Measurements from ENCODE around the gene LARP6. TPM values are rescaled to one million over a fixed set of nuclear protein-coding genes. Genes with fewer than 3 reads are reported as not detected.

Gene LARP6
- polyA plus RNA-seq, 1 donor (not counting 4 experiments of a cell fraction or from before 2014, with no cell fraction given) = 66.1 TPM

- DNase-seq (ENCODE audit: low read depth, low spot score) (no peak), FAIRE-seq (no peak)
- peaks cover 32% of the 10 kb centered on the region for H3K4me1 ChIP-seq (ENCODE audit: control insufficient read depth, extremely low read depth, insufficient read depth, low read length)
- no peak overlapping the region for H3K27ac ChIP-seq (ENCODE audit: control insufficient read depth, insufficient read depth, low read length)
- no peaks in the 10 kb centered on the region for H3K79me2 ChIP-seq (ENCODE audit: control insufficient read depth, insufficient read depth, low read length)
- H3K9me3 ChIP-seq (ENCODE audit: control insufficient read depth, low read depth, low read length) = no peaks in the 10 kb centered on the region
- H3K4me2 ChIP-seq (ENCODE audit: control insufficient read depth, extremely low read depth, insufficient read depth, low read depth, low read length) = no peak overlapping the region
- no peaks in the 10 kb centered on the region for H3K36me3 ChIP-seq (ENCODE audit: control insufficient read depth in 2 of 2, extremely low read depth in 1 of 2, insufficient read depth in 2 of 2, low read length in 2 of 2)
- no peak overlapping the region for H3K4me3 ChIP-seq (ENCODE audit: control insufficient read depth in 2 of 3, extremely low read depth in 1 of 3, insufficient read depth in 2 of 3, low read depth in 1 of 3, low read length in 3 of 3)
- no peak overlapping the region for H2AFZ ChIP-seq (ENCODE audit: control insufficient read depth, low read length)
- dilution Hi-C loops (cut with MboI; ENCODE audit: extremely low pct_ligation_motif_present, low sequenced_read_pairs) = no loop called here
- H3K9ac ChIP-seq (ENCODE audit: control insufficient read depth, extremely low read depth, insufficient read depth, low read length) = no peak overlapping the region
- no peaks in the 10 kb centered on the region for H4K20me1 ChIP-seq (ENCODE audit: control insufficient read depth, extremely low read depth, insufficient read depth, low read length)
- H3K27me3 ChIP-seq (ENCODE audit: control insufficient read depth, extremely low read depth, insufficient read depth, low read length) = no peaks in the 10 kb centered on the region
- H3K9me1 ChIP-seq (ENCODE audit: control insufficient read depth, extremely low read depth, insufficient read depth, low read length) = no peaks in the 10 kb centered on the region
- TF ChIP-seq CTCF (optimal IDR thresholded peaks at IDR 0.05 in 1 of 3, IDR thresholded peaks at IDR 0.05 in 1 of 3, conservative IDR thresholded peaks at IDR 0.05 in 1 of 3; ENCODE audit: extremely low read depth in 1 of 3, insufficient read depth in 2 of 3, low read length in 3 of 3) (no peak), EZH2 (IDR thresholded peaks at IDR 0.05; ENCODE audit: low read length) (no peak)
Observed at GRCh38 chr15:70793694-70794093, 60.3 kb downstream of the LARP6 start.

DNA sequence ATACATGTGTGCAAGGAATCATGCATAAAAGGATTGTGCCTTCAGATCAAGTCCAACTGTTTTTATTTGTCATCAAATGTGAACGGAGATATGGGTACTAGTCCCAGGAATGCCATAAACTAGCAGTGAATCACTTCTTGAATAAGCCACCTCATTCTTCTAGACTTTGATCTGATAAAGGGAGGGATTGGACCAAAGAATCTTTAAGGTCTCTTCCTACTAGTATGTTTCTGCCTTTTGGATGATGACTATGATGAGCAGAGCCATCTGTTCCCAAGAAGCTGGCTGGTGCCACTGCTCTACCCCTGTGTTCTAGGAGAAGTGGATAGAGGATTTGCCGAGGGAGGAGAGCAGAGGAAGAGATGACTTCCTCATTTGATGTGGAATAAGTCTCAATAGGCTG is 61.8 kb downstream of the LARP6 start:
- Histone ChIP-seq H3K4me2 (ENCODE audit: control insufficient read depth, extremely low read depth, insufficient read depth, low read depth, low read length) (no peak overlapping the region), H3K36me3 (ENCODE audit: control insufficient read depth in 2 of 2, extremely low read depth in 1 of 2, insufficient read depth in 2 of 2, low read length in 2 of 2) (no peaks in the 10 kb centered on the region), H3K9me3 (ENCODE audit: control insufficient read depth, low read depth, low read length) (no peaks in the 10 kb centered on the region), H3K27ac (ENCODE audit: control insufficient read depth, insufficient read depth, low read length) (no peak overlapping the region), H3K79me2 (ENCODE audit: control insufficient read depth, insufficient read depth, low read length) (no peaks in the 10 kb centered on the region), H3K4me1 (ENCODE audit: control insufficient read depth, extremely low read depth, insufficient read depth, low read length) (peaks cover 32% of the 10 kb centered on the region), H3K9ac (ENCODE audit: control insufficient read depth, extremely low read depth, insufficient read depth, low read length) (no peak overlapping the region), H3K4me3 (ENCODE audit: control insufficient read depth in 2 of 3, extremely low read depth in 1 of 3, insufficient read depth in 2 of 3, low read depth in 1 of 3, low read length in 3 of 3) (no peak overlapping the region), H4K20me1 (ENCODE audit: control insufficient read depth, extremely low read depth, insufficient read depth, low read length) (no peaks in the 10 kb centered on the region), H3K27me3 (ENCODE audit: control insufficient read depth, extremely low read depth, insufficient read depth, low read length) (no peaks in the 10 kb centered on the region), H3K9me1 (ENCODE audit: control insufficient read depth, extremely low read depth, insufficient read depth, low read length) (no peaks in the 10 kb centered on the region), H2AFZ (ENCODE audit: control insufficient read depth, low read length) (no peak overlapping the region)
- no peak for FAIRE-seq
- dilution Hi-C loops (cut with MboI; ENCODE audit: extremely low pct_ligation_motif_present, low sequenced_read_pairs) = no loop called here
- no peak for DNase-seq (ENCODE audit: low read depth, low spot score)
- TF ChIP-seq CTCF (optimal IDR thresholded peaks at IDR 0.05 in 1 of 3, IDR thresholded peaks at IDR 0.05 in 1 of 3, conservative IDR thresholded peaks at IDR 0.05 in 1 of 3; ENCODE audit: extremely low read depth in 1 of 3, insufficient read depth in 2 of 3, low read length in 3 of 3) (no peak), EZH2 (IDR thresholded peaks at IDR 0.05; ENCODE audit: low read length) (no peak)

Data from keratinocyte (primary cell).